PC-9 (cell line): Measurements from ENCODE around the gene NCS1. TPM values are rescaled to one million over a fixed set of nuclear protein-coding genes. Genes with fewer than 3 reads are reported as not detected.

Experiments used
- BruUV-seq: library from RNA; stranded (reverse); fragments of 400-500 nt; replicated peaks from 2 replicates; lab custom pipeline; 2021; lab: Mats Ljungman, UMichigan
- CTCF ChIA-PET: fragments of 300-600 bp; sonication (Branson Sonifier 250); formaldehyde crosslinking; loops from one replicate; lab custom pipeline; 2022; ENCODE audit warnings: antibody characterized with exemption; lab: Charles Lee
- POLR2A ChIA-PET: fragments of 300-600 bp; sonication (Branson Sonifier 250); formaldehyde crosslinking; loops from one replicate; lab custom pipeline; 2022; ENCODE audit warnings: antibody characterized with exemption; ENCODE audit not compliant: unreplicated experiment; lab: Charles Lee
- DNase-seq, 2 experiments: peaks; one replicate each; pipeline versions ENCODE4 v3.0.0 to v3.0.0-alpha.2; 2015 to 2022; ENCODE audit warnings: mixed read lengths in 1 of 2
- H2AFZ ChIP-seq: fragments of 200-600 bp; sonication (generic); 2 replicates; pipeline ENCODE4 v1.8.1; 2017; ENCODE audit warnings: antibody characterized with exemption
- H3F3A ChIP-seq: fragments of 200-600 bp; sonication (generic); 2 replicates; pipeline ENCODE4 v1.8.1; 2017; ENCODE audit warnings: antibody characterized with exemption, mild to moderate bottlenecking, low read depth; ENCODE audit not compliant: insufficient read depth
- H3K27ac ChIP-seq: fragments of 200-600 bp; sonication (generic); 2 replicates; pipeline ENCODE4 v1.6.1; 2016; ENCODE audit warnings: mixed run types
- H3K27me3 ChIP-seq: fragments of 200-600 bp; sonication (generic); 2 replicates; pipeline ENCODE4 v1.6.1; 2016; ENCODE audit warnings: low read depth, mixed run types; ENCODE audit not compliant: insufficient read depth
- H3K36me3 ChIP-seq: fragments of 200-600 bp; sonication (generic); 2 replicates; pipeline ENCODE4 v1.6.1; 2016; ENCODE audit warnings: low read depth, mixed run types
- H3K4me1 ChIP-seq: fragments of 200-600 bp; sonication (generic); replicated peaks from 2 replicates; pipeline ENCODE4 v1.6.1; 2016; ENCODE audit warnings: mixed run types; ENCODE audit not compliant: insufficient read depth
- H3K4me2 ChIP-seq: fragments of 200-600 bp; sonication (generic); 2 replicates; pipeline ENCODE4 v1.6.1; 2017; ENCODE audit warnings: mixed run types
- H3K4me3 ChIP-seq: fragments of 200-600 bp; sonication (generic); 2 replicates; pipeline ENCODE4 v1.6.1; 2016; ENCODE audit warnings: mixed run types
- H3K79me2 ChIP-seq: fragments of 200-600 bp; sonication (generic); 2 replicates; pipeline ENCODE4 v1.6.1; 2017; ENCODE audit warnings: low read depth, mixed run types
- H3K9me2 ChIP-seq: fragments of 200-600 bp; sonication (generic); 2 replicates; pipeline ENCODE4 v1.8.1; 2017; ENCODE audit warnings: mild to moderate bottlenecking; ENCODE audit not compliant: insufficient read depth
- H3K9me3 ChIP-seq: fragments of 200-600 bp; sonication (generic); 2 replicates; pipeline ENCODE4 v1.8.1; 2016; ENCODE audit warnings: low read depth; ENCODE audit not compliant: insufficient read depth
- H4K20me1 ChIP-seq: fragments of 200-600 bp; sonication (generic); 2 replicates; pipeline ENCODE4 v1.8.1; 2017; ENCODE audit not compliant: insufficient read depth
- CTCF ChIP-seq: fragments of 200-600 bp; sonication (generic); conservative IDR thresholded peaks from 2 replicates; pipeline ENCODE4 v1.6.1; 2017; ENCODE audit warnings: mixed run types, antibody characterized with exemption, mild to moderate bottlenecking, moderate library complexity
- EZH2 ChIP-seq: fragments of 200-600 bp; sonication (generic); IDR thresholded peaks from 2 replicates; pipeline ENCODE4 v1.8.0; 2017; ENCODE audit warnings: antibody characterized with exemption, low read depth
- intact Hi-C: fragments of 100-400 bp; cut with micrococcal nuclease; formaldehyde crosslinking; loops from one replicate; pipeline ENCODE4 v1.10.0; 2022; ENCODE audit not compliant: unreplicated experiment
- total RNA-seq: library from RNA; stranded (reverse); gene quantifications from 2 replicates; pipeline ENCODE4 v1.2.3, GENCODE V29; 2021

NCS1 gene
- total RNA-seq, 1 experiment from 2014 or later: 59.2 TPM

- Histone ChIP-seq H3K4me2 (no peak overlapping the region), H3K4me1 (no peaks in the 10 kb centered on the region), H3K9me3 (no peaks in the 10 kb centered on the region), H2AFZ (no peak overlapping the region), H3K79me2 (no peaks in the 10 kb centered on the region), H3F3A (no peaks in the 10 kb centered on the region), H3K36me3 (no peaks in the 10 kb centered on the region), H4K20me1 (peaks cover 5% of the 10 kb centered on the region; the same call in 1 of the 2 replicates), H3K27me3 (no peaks in the 10 kb centered on the region), H3K9me2 (no peaks in the 10 kb centered on the region), H3K4me3 (no peak overlapping the region), H3K27ac (no peak overlapping the region)
- intact Hi-C loops: no loop called here
- no peak for DNase-seq
- POLR2A ChIA-PET: no interaction called here
- BruUV-seq: no TSS peak
- CTCF ChIA-PET: no interaction called here
- TF ChIP-seq EZH2: no peak
- no peak for TF ChIP-seq CTCF
These were observed 41.9 kb downstream of the NCS1 start for GRCh38 chr9:130213911-130214761.

- H3K4me3 ChIP-seq: no peak overlapping the region
- no peak for TF ChIP-seq EZH2
- TF ChIP-seq CTCF: no peak
- H3K9me2 ChIP-seq: no peaks in the 10 kb centered on the region
- DNase-seq: no peak
- H3K4me2 ChIP-seq: no peak overlapping the region
- no peaks in the 10 kb centered on the region for H3F3A ChIP-seq
- H3K27ac ChIP-seq: no peak overlapping the region
- no peaks in the 10 kb centered on the region for H3K79me2 ChIP-seq
- H4K20me1 ChIP-seq: peaks cover 5% of the 10 kb centered on the region; the same call in 1 of the 2 replicates
- CTCF ChIA-PET: no interaction called here
- no peak overlapping the region for H2AFZ ChIP-seq
- no peaks in the 10 kb centered on the region for H3K27me3 ChIP-seq
- intact Hi-C loops: no loop called here
- H3K9me3 ChIP-seq: no peaks in the 10 kb centered on the region
- BruUV-seq: no TSS peak
- H3K36me3 ChIP-seq: no peaks in the 10 kb centered on the region
- H3K4me1 ChIP-seq: no peaks in the 10 kb centered on the region
- POLR2A ChIA-PET: no interaction called here
These were observed 42.7 kb downstream of the NCS1 start for GRCh38 chr9:130214776-130215340.

DNA sequence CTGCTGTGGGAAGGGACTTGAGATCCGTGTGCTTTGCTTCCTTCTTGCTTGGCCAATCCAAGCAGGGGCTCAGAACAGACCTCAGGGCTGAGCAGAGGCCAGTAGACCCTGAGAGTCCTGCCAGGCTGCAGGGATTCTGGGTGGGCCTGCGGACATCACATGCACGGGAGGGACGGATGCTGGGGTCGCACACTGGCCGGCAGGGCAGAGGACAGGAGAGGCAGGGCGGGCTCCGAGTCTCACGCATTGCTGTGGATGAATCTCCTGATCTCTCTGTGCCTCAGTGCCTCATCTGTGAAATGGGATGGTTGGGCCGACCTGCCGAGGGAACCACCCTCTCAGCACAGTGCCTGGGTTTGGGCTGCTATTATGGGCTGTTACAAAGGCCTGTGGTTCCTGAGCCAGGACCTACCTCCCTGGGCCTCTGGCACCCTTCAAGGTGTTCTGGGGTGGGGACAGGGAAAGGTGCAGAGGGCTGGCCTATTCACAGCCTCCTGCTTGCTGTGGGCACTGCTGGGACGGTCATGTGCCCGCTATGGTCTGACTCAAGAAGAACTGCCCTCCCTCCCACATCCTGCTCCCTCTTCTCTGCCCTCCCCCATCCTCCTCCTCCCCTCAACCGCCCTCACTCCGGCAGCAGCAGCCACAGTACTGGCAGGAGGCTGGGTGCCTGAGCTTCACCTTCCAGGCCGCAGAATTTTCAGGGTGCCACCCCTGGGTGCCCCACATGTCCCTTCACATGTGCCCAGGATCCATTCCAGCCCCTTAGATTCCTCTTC is 43.3 kb downstream of the NCS1 start:
- no TSS peak for BruUV-seq
- H3K36me3 ChIP-seq: no peaks in the 10 kb centered on the region
- no peaks in the 10 kb centered on the region for H3K79me2 ChIP-seq
- H3K9me3 ChIP-seq: no peaks in the 10 kb centered on the region
- intact Hi-C loops: no loop called here
- ChIA-PET POLR2A (no interaction called here), CTCF (no interaction called here)
- H3K27me3 ChIP-seq: no peaks in the 10 kb centered on the region
- H2AFZ ChIP-seq: no peak overlapping the region
- no peak for DNase-seq
- H3K9me2 ChIP-seq: no peaks in the 10 kb centered on the region
- no peak overlapping the region for H3K27ac ChIP-seq
- H3F3A ChIP-seq: no peaks in the 10 kb centered on the region
- H3K4me3 ChIP-seq: no peak overlapping the region
- H3K4me2 ChIP-seq: no peak overlapping the region
- TF ChIP-seq CTCF (no peak), EZH2 (no peak)
- H3K4me1 ChIP-seq: no peaks in the 10 kb centered on the region
- H4K20me1 ChIP-seq: peaks cover 5% of the 10 kb centered on the region; the same call in 1 of the 2 replicates
